Fibroblast of pulmonary artery (primary cell): Measurements from ENCODE around the gene CHD1L.
A peak's percentile ranks its signal among the peaks of the same experiment; 100 is the strongest.
"Not testable (repeated sequence)": the region's sequence is repeated elsewhere in the genome, so short reads cannot be mapped to it uniquely, and the experiment has no call there.

Source experiments
- DNase-seq: peaks from one replicate; pipeline ENCODE4 v3.0.0-alpha.2; 2010; ENCODE audit warnings: low read depth
- H3K4me3 ChIP-seq: replicated peaks from 2 replicates; pipeline ENCODE4 v1.5.1; 2011; ENCODE audit warnings: low read depth, mild to moderate bottlenecking, control low read depth, low read length, moderate library complexity
- TF ChIP-seq, protein P1 (sequence below): IDR thresholded peaks from 2 replicates; pipeline ENCODE4 v1.5.1; 2011; ENCODE audit warnings: mild to moderate bottlenecking, control low read depth, low read length, inconsistent platforms; ENCODE audit errors: missing control alignments

The CHD1L gene

DNA sequence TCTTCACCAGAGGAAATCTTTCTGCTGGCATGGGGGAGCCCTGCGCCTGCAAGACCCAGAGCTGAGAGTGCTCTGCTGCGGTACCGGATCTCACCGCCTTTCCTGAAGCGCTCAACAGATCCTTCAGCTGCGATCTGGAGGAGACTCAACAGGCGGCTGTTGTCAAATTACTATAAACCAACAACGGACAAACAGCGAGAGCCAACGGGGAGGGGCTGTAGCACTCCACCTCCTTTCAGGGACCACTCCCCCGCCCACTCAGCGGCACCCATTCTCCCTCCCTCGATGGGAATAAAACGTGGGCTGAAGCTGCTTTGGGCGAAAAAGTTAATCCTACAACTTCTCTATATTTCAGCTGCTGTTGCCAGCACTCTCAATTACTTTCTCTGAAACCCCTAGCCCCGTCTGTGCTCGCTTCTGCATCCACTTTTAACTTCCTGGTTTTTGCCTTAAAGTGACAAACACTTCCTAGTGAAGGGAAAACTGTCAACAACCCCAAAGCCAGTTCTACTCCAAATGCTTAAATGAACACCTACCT is 17.2 kb upstream of the CHD1L start, which contains the start of gene FMO5:
Gene FMO5, minus strand, starts transcription at position 147 of the 538 bp plus-strand sequence. CDS start 310 bp downstream, outside the sequence.
- TF ChIP-seq, protein P1, sequence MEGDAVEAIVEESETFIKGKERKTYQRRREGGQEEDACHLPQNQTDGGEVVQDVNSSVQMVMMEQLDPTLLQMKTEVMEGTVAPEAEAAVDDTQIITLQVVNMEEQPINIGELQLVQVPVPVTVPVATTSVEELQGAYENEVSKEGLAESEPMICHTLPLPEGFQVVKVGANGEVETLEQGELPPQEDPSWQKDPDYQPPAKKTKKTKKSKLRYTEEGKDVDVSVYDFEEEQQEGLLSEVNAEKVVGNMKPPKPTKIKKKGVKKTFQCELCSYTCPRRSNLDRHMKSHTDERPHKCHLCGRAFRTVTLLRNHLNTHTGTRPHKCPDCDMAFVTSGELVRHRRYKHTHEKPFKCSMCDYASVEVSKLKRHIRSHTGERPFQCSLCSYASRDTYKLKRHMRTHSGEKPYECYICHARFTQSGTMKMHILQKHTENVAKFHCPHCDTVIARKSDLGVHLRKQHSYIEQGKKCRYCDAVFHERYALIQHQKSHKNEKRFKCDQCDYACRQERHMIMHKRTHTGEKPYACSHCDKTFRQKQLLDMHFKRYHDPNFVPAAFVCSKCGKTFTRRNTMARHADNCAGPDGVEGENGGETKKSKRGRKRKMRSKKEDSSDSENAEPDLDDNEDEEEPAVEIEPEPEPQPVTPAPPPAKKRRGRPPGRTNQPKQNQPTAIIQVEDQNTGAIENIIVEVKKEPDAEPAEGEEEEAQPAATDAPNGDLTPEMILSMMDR: peak; percentile 19
- peak within 1 kb of the TSS; percentile 72 for H3K4me3 ChIP-seq
- peak; percentile 75 for DNase-seq

DNA sequence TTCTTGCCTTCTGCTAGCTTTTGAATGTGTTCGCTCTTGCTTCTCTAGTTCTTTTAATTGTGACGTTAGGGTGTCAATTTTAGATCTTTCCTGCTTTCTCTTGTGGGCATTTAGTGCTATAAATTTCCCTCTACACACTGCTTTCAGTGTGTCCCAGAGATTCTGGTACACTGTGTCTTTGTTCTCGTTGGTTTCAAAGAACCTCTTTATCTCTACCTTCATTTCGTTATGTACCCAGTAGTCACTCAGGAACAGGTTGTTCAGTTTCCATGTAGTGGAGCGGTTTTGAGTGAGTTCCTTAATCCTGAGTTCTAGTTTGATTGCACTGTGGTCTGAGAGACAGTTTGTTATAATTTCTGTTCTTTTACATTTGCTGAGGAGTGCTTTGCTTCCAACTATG is 11.5 kb upstream of the CHD1L start:
- not testable (repeated sequence) for H3K4me3 ChIP-seq, DNase-seq

DNA sequence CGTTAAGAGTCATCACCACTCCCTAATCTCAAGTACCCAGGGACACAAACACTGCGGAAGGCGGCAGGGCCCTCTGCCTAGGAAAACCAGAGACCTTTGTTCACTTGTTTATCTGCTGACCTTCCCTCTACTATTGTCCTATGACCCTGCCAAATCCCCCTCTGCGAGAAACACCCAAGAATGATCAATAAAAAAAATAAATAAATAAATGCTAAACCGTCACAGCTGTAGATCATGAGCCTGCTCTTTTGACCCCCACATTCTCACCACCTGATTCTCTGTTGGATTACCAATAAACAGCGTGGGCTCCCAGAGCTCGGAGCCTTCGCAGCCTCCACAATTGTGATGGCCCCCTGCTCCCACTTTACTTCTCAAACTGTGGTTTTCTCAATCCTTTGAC is 8.6 kb upstream of the CHD1L start:
- not testable (repeated sequence) for H3K4me3 ChIP-seq, DNase-seq

DNA sequence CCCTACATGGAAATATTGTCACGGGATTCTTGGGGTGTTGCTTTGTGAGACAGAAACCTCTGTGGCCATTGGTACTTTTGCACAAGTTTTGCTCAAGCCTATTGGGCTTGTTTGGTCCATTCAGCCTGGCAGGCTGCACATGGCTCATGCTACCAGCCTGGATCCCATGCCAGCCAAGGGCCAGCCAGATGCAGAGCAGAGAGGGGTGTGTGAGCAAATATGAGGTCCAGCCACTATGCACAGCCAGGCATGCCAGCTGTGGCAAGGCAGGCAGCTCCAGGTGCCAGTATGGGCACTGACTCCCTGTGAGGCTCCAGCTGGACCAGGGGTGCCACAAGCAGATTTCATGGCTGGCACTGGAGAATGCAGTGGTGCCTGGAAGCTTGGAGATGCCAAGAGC is 6.7 kb upstream of the CHD1L start:
- DNase-seq: no peak
- no peak overlapping the region for H3K4me3 ChIP-seq
- TF ChIP-seq, protein P1: no peak

DNA sequence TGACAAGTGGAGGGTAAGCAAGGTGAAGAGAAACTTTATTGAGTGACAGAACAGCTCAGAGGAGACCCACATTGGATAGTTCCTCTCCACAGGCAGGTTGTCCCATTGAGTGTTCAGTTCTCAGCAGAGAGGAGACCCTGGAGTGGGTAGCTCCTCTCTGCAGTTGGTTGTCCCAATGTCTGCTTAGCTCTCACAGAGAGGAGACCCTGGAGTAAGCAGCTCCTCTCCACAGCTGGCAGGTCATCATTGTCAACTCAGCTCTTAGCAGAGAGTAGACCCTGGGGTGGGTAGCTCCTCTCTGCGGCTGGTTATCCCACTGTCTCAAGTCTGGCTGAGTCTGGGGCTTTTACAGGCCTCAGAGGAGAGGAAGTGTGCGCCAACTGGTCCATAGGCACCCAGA is 6.0 kb upstream of the CHD1L start:
- TF ChIP-seq, protein P1: no peak
- DNase-seq: no peak
- H3K4me3 ChIP-seq: no peak overlapping the region

DNA sequence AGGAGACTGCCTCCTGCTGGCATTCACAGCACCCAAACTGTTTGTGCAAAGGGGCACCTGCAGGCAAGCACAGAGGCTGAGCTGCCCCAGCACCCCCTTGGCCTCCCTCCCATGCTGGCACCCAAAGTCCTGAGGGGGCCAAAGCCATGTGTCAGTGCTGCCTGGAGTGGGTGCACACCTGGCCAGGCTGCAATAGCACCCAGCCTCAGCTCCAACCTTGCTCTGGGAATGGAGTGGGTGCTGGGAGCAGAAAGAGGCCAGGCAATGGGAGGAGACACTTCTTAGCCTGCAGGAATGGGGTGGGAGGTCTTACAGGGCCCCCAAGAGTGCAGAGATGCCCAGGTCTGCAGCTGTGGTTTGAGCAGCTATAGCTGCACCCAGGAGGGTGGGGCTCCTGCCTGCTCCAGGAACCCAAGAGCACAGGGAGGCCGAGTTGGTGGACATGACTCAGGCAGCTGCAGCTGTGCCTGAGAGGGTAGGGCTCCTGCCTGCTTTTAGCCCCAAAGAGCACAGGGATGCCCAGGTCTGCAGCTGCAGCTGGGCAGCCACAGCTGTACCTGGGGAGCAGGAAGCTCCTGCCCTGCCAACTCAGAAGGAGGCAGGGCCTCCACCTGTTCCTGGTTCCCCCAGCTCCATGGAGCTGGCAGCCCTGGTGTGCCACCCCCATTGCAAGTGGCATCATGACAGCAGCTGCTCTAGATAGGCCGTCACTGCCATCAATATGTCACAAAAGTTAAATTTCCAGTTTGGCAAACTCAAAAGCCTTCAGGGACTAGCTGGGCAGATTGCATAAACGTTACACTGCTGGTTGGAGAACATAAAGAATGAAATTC is 5.3 kb upstream of the CHD1L start:
- no peak for DNase-seq
- H3K4me3 ChIP-seq: no peak overlapping the region
- TF ChIP-seq, protein P1: no peak

DNA sequence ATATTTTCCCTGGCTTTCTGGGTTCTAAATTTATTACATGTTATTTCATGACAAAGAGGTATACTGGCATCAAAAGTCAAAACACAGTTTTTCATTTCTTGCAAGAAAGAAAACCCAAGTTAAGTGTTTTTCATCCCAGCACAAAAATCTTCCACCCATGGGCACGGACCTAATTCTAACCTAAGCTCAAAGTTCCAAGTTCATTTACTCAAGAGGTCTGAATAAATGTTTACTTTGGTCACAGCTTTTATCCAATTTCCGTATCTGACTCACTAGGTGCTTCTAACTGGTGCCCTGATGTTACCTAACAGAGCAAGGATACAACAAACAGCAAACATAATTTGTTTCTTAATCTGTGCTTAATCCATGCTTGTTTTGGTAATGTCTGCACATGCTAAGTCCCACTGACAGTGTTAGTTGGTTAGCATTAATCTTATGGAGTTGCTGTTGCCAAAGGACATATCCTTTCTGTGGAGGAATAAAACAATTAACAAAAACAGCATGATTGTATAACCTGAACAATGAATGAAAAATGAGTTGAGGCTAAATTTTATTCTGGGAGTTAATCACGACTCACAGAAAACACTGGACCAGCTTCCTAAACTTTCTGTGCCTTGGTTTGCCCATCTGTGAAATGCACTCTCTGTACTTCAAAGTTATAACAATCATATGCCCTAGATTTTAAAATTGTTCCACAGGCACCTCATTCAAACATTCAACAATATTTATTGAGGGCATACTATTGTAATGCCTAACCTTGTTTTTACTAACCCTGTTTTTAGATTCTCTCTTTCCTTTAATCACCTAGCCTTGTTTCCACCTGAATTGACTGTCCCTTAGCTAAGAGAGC is 4.2 kb upstream of the CHD1L start:
- TF ChIP-seq, protein P1: no peak
- no peak overlapping the region for H3K4me3 ChIP-seq
- no peak for DNase-seq
